Adrenal gland (tissue), 5 donors: ENCODE results near the gene TRABD.

Source experiments
- CTCF ChIP-seq, 6 experiments: fragments of 450-650 bp in 4 of 6; fragments of 200-600 bp in 2 of 6; sonication (generic) in 1 of 6; IDR thresholded peaks; 1 replicate in 5 of 6; 2 replicates in 1 of 6; pipeline versions ENCODE4 v1.5.1 to v1.8.0; 2016 to 2021; ENCODE audit warnings: antibody characterized with exemption in 6 of 6, mild to moderate bottlenecking in 2 of 6, moderate library complexity in 1 of 6
- POLR2A ChIP-seq, 2 donors: fragments of 450-650 bp; IDR thresholded peaks; one replicate each; pipeline ENCODE4 v1.6.1; 2017; ENCODE audit warnings: antibody characterized with exemption in 2 of 2, mild to moderate bottlenecking in 2 of 2, moderate library complexity in 1 of 2
- donor health status: DM: no; HTN: no; CAD: no.

- no peak for TF ChIP-seq POLR2A (IDR thresholded peaks at IDR 0.05)
- no peak for TF ChIP-seq CTCF (IDR thresholded peaks at IDR 0.05)
These were observed 31.9 kb downstream of the TRABD start for GRCh38 chr22:50217543-50218152.
